ENCODE data around the gene C2CD4C.
"Not testable (repeated sequence)": the region's sequence is repeated elsewhere in the genome, so short reads cannot be mapped to it uniquely, and the experiment has no call there.

The C2CD4C gene

DNA sequence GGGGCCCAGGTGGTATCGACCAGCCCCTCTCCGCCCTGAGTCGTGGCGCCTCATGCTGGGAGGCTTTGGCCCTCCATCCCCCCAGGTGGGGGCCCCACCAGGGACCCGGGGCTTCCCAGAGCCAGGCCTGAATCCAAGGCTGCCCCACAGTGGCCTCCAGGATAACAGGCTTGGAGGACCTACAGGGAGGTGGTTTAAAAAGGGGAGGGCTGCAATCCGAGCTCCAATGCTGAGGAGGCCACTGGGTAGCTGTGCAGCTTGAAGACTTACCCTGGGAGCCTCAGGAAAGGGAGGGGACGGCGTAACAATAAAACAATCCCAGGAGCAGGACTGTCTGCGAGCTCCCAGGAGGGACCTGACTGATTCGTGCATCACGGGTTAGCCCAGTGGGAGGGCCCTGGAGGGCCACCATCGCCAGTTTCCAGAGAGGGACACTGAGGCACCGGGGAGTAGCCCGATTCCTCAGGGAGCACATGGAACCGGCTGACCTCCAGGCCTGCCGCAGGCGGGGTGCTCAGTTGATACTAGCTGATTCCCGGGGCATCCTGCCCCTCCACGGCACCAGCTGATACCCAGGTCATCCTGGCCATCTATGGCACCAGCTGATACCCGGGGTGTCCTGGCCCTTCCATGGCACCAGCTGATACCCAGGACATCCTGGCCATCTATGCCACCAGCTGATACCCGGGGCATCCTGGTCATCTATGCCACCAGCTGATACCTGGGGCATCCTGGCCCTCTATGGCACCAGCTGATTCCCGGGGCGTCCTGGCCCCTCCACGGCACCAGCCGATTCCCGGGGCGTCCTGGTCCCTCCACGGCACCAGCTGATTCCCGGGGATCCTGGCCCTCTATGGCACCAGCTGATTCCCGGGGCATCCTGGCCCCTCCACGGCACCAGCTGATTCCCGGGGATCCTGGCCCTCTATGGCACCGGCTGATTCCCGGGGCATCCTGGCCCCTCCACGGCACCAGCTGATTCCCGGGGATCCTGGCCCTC is 3.7 kb upstream of the C2CD4C start:
- DNase-seq = peak; percentile 65

- no peak for DNase-seq
Observed at GRCh38 chr19:411723-412355, 2.9 kb upstream of the C2CD4C start.

GRCh38 chr19:411121-411722 is 2.3 kb upstream of the C2CD4C start:
- not testable (repeated sequence) for DNase-seq

DNA sequence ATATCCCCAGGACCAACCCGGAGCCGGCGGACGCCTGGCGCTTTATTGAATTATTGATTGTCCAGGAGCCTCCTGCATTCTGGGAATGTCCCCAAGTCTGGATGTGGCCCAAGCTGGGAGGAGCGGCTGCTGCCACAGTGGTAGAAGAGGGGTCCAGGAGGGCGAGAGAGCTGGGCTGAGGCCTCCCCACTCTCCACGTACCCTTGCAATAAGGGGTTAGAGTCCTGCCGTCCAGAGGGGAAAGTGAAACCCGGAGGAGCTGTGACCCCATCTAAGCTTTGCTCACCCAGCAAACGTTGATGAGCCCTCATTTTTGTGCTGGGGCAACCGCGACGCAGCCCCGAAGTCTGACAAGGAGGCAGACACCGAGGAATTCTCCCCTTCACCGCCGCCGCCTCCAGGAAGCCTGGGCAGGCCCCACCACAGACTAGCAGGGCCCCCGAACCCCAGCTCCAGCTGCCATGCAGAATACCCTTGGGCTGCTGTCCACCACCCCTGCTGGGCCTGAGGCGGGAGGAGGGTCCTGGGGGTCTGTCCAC is 1.4 kb upstream of the C2CD4C start:
- DNase-seq = no peak

GRCh38 chr19:409516-410242 is 732 bp upstream of the C2CD4C start:
- DNase-seq = peak; percentile 92

GRCh38 chr19:408441-408901 is 476 bp downstream of the C2CD4C start:
- DNase-seq = peak; percentile 91

GRCh38 chr19:407511-408440 is 1.2 kb downstream of the C2CD4C start:
- no peak for DNase-seq

- DNase-seq = no peak
Observed at GRCh38 chr19:406971-407510, 1.9 kb downstream of the C2CD4C start.

DNA sequence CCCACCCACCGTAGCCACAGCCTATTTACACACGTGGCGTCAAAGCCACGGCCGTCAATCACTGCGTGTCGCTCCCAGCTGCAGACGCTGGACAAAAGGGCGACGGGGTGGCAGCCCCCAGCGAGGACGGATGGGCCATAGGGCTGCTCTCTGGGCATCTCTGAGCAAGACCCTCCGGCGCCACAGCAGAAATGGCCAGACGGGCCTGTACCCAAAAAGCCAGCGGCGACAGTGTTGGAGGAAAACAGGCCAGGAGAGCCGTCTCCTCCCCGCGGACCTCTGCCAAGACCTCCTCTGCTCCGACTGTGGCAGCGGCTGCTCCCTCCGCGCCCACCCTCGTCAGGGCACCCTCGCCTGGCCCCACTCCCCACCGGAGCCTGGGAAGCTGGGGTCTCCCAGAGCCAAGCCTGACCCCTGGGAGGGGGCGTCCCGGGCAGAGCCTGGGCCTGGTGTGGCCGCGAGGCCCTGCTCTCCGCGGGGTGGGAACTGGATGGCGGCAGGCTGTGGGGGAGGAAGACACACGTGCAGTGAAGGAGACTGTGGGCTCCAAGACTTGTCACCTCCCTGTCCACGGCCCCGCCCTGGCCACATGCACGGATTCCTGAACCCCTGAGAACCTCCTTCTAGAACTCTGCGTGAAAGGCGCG is 2.7 kb downstream of the C2CD4C start:
- DNase-seq = no peak

- DNase-seq = peak; percentile 69
Observed at GRCh38 chr19:405121-405965, 3.6 kb downstream of the C2CD4C start.

DNA sequence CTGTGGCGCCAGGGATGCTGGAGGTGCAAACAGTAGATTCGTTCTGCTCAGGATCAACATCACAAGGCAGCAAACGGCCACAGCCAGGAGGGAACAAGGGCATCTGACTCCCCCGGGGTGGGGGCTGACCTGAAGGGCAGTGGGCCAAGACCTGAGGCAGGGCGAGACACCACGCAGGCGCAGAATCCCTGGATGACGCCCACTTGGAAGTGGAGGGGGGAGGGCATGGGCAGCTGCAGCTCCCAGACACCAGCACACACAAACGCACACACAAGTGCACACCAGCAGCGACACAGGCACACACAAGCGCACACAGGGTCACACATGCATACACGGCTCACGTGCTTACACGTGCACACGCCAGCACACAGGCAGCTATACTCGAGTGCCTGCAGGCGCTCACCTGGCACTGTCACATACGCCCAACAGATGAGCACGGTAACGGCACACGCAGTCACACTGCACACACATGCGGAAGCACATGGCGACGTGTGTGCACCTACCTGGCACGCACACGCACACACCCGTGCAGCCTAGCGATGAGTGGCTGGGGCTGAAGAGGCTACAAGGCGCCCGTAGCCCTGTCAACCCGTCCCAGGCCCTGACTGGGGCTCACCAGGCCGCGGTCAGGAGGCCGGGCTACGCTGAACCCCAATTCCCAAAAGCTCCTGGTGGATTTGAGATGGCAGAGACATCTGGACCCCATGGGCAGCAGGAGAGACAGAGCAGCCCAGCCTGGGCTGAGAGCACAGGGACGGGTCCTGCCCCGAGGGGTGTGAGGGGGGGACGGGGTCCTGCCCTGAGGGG is 5.5 kb downstream of the C2CD4C start:
- DNase-seq = no peak

GRCh38 chr19:402786-403185 is 6.2 kb downstream of the C2CD4C start:
- DNase-seq = no peak

- DNase-seq = no peak
Observed at GRCh38 chr19:401866-402511, 7.0 kb downstream of the C2CD4C start.

GRCh38 chr19:400976-401865 is 7.7 kb downstream of the C2CD4C start:
- DNase-seq = no peak

GRCh38 chr19:399370-399769 is 9.6 kb downstream of the C2CD4C start:
- DNase-seq = no peak

- no peak for DNase-seq
Observed at GRCh38 chr19:398719-399118, 10.2 kb downstream of the C2CD4C start.
